Endothelial cell (in vitro differentiated cells): ENCODE data around the gene CACFD1. TPM values are rescaled to one million over a fixed set of nuclear protein-coding genes. Genes with fewer than 3 reads are reported as not detected.
A peak's percentile ranks its signal among the peaks of the same experiment; 100 is the strongest.

Experiments
- DNase-seq: peaks from one replicate; pipeline ENCODE4 v3.0.0; 2021; ENCODE audit warnings: low spot score
- H3K27ac Mint-ChIP-seq: one replicate; pipeline ENCODE4 v1.8.0; 2021; ENCODE audit warnings: mixed read lengths, inconsistent platforms; ENCODE audit not compliant: unreplicated experiment
- H3K27me3 Mint-ChIP-seq: one replicate; pipeline ENCODE4 v1.8.0; 2021; ENCODE audit warnings: mild to moderate bottlenecking, moderate library complexity, mixed read lengths, inconsistent platforms; ENCODE audit not compliant: unreplicated experiment
- H3K36me3 Mint-ChIP-seq: one replicate; pipeline ENCODE4 v1.8.0; 2021; ENCODE audit warnings: mild to moderate bottlenecking, low read depth, mixed read lengths, inconsistent platforms; ENCODE audit not compliant: unreplicated experiment
- H3K4me1 Mint-ChIP-seq: one replicate; pipeline ENCODE4 v1.8.0; 2021; ENCODE audit warnings: mild to moderate bottlenecking, mixed read lengths, inconsistent platforms; ENCODE audit not compliant: unreplicated experiment
- H3K4me3 Mint-ChIP-seq: one replicate; pipeline ENCODE4 v1.8.0; 2021; ENCODE audit warnings: mild to moderate bottlenecking, mixed read lengths, inconsistent platforms; ENCODE audit not compliant: unreplicated experiment
- H3K9me3 Mint-ChIP-seq: one replicate; pipeline ENCODE4 v1.8.0; 2021; ENCODE audit warnings: mixed read lengths, inconsistent platforms; ENCODE audit not compliant: unreplicated experiment
- total RNA-seq: library from RNA; stranded (reverse); fragmentation: NEBNext Ultra II Directional; extraction: Animal tissue kit (Norgen Biotek cat#: 25700); gene quantifications from one replicate; pipeline ENCODE4 v1.2.1, GENCODE V29; 2021; ENCODE audit not compliant: unreplicated experiment
- TF ChIP-seq, protein P1 (sequence below): fragments of 200-600 bp; sonication (generic); IDR thresholded peaks from one replicate; pipeline ENCODE4 v1.5.0; 2021; ENCODE audit warnings: antibody characterized with exemption; ENCODE audit not compliant: unreplicated experiment

CACFD1 gene
- total RNA-seq, 1 donor from 2014 or later = 34.3 TPM

DNA sequence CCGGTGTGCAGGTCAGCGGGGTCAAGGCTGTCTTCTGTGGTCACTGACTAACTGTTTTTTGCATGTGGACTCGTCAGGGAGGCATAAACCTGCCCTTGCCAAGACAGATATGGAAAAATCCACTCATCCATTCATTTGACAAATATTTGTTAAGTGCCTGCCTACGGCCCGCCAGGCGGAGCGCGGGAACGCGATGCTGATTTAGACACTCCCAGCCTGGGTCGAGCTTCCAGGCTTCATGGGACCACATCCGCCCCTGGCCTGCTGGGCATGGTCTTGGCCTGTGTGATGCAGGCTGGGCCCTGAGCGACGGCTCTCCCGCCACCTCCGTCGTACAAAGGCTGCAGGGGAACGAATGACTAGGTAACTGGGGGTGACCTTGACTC, 46.9 kb downstream of the CACFD1 start:
- no peak overlapping the region for H3K27ac Mint-ChIP-seq
- peaks cover 4% of the 10 kb centered on the region for H3K27me3 Mint-ChIP-seq
- DNase-seq = no peak
- H3K4me1 Mint-ChIP-seq = peaks cover 8% of the 10 kb centered on the region
- H3K4me3 Mint-ChIP-seq = no peak overlapping the region
- H3K36me3 Mint-ChIP-seq = no peaks in the 10 kb centered on the region
- TF ChIP-seq, protein P1, sequence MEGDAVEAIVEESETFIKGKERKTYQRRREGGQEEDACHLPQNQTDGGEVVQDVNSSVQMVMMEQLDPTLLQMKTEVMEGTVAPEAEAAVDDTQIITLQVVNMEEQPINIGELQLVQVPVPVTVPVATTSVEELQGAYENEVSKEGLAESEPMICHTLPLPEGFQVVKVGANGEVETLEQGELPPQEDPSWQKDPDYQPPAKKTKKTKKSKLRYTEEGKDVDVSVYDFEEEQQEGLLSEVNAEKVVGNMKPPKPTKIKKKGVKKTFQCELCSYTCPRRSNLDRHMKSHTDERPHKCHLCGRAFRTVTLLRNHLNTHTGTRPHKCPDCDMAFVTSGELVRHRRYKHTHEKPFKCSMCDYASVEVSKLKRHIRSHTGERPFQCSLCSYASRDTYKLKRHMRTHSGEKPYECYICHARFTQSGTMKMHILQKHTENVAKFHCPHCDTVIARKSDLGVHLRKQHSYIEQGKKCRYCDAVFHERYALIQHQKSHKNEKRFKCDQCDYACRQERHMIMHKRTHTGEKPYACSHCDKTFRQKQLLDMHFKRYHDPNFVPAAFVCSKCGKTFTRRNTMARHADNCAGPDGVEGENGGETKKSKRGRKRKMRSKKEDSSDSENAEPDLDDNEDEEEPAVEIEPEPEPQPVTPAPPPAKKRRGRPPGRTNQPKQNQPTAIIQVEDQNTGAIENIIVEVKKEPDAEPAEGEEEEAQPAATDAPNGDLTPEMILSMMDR = no peak
- H3K9me3 Mint-ChIP-seq = no peaks in the 10 kb centered on the region

DNA sequence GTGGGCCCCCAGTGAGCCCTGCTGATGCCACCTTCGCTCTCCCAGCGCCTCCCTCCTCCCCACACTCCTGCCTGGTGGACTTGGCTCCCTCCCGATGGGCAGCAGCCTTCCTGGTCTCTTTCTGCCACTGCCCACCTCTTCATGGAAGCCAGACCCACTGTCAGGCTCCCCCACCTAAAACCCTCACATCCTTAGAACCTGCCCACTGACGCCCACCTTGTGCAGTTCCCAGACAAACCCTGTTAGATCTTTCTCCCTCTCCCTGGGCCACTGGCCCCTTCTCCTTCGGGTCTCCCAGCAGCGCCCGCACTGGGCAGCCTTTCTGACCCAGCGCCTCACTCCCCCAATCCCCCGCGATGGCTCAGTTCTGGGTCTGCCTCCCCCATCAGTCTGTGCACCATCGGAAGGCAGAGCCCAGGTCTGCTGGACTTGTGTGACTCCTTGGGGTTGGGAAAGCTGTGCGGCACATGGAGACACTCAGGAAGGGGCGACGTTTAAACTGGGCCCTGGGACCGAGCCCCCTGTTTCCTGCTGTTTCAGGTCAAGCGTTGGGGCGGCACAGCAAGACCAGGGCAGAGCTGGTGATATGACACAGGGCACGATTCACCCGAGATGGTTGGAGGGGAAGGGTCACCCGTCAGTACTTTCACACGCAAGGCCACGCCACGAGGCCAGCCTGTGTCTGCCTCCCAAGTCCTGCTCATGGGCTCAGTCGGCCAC, 47.6 kb downstream of the CACFD1 start:
- DNase-seq = no peak

DNA sequence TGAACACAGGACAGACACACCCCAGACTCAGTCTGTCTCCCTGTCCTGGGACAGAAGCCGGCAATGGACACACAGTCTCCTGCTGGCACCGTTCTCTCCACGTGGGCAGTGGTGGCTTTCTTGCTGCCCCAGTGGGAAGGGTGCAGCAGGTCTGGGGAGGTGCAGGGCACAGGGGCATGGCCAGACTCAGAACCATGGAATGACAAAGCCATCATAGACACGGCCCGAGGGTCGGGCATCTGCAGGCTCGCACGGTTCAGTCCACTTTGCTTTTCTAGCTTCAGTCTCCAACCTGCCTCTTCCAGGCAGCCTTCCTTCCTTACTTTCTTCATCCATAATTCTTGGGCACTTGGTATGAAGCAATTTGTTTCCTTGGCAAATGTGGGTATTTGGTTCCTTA, 48.3 kb downstream of the CACFD1 start:
- DNase-seq = no peak
- TF ChIP-seq, protein P1 = no peak
- Mint-ChIP-seq H3K27me3 (peaks cover 4% of the 10 kb centered on the region), H3K4me3 (no peak overlapping the region), H3K4me1 (peaks cover 8% of the 10 kb centered on the region), H3K36me3 (no peaks in the 10 kb centered on the region), H3K27ac (no peak overlapping the region), H3K9me3 (no peaks in the 10 kb centered on the region)

More for the DNA sequence above, 47.6 kb downstream of the CACFD1 start:
- no peaks in the 10 kb centered on the region for H3K9me3 Mint-ChIP-seq
- H3K27ac Mint-ChIP-seq = no peak overlapping the region
- no peaks in the 10 kb centered on the region for H3K36me3 Mint-ChIP-seq
- no peak overlapping the region for H3K4me3 Mint-ChIP-seq
- peaks cover 4% of the 10 kb centered on the region for H3K27me3 Mint-ChIP-seq
- TF ChIP-seq, protein P1 = no peak
- H3K4me1 Mint-ChIP-seq = peaks cover 8% of the 10 kb centered on the region

DNA sequence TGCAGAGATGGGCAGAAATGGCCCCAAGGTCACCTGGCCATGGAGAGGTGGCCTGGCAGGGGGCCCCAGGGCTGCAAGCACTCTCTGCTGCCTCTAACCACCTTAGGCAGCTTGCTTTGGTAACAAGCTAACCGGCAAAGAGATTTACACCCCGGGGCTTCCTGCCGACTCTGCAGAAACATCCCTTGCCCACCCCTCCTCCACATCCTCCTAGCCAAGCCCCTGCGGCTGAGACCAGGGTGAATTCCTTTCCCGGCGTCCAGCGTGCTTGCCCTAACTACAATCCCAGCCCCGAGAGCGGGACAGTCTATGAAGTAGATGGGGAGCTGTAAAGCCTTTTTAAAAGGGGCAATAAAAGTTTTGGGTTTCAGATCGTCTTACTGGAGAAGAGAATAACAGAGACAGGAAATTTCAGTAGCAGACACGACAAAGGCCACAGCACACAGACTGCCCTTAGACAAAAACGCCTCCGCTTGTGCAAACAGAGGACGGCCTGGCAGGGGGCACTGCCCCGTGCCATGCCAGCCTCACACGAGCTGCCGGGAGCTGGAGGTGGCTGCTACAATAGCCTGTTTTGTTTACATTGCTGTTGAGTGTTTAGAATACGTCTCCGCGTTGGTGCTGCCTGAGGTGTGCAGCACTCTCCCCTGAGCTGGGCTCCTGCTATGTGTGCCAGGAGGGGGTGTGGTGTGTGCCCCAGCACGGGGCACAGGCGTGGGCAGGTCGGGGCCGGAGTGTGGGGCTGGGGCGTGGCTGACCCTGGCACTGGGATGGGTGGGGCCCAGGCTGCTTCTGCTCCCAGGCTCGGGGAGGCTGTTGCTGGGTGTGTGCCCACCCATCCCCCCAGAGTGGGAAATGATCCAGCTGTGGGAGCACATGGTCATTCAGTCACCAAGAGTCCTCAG, 49.7 kb downstream of the CACFD1 start:
- no peak overlapping the region for H3K4me3 Mint-ChIP-seq
- DNase-seq = peak; percentile 56
- H3K36me3 Mint-ChIP-seq = no peaks in the 10 kb centered on the region
- no peaks in the 10 kb centered on the region for H3K9me3 Mint-ChIP-seq
- H3K4me1 Mint-ChIP-seq = peaks cover 8% of the 10 kb centered on the region
- peaks cover 4% of the 10 kb centered on the region for H3K27me3 Mint-ChIP-seq
- TF ChIP-seq, protein P1 = no peak
- peak overlapping the region; percentile 30 for H3K27ac Mint-ChIP-seq
